ENCODE results near the gene CSF3R. TPM values are rescaled to one million over a fixed set of nuclear protein-coding genes. Genes with fewer than 3 reads are reported as not detected.

The CSF3R gene
- total and polyA plus RNA-seq, 2 experiments from 2014 or later, result 19.7 to 22.3 TPM

- H3K4me3 ChIP-seq, result no peak overlapping the region
- no peaks in the 10 kb centered on the region for H3K36me3 ChIP-seq (replicated peaks; ENCODE audit: insufficient read depth, low read depth)
- no peak overlapping the region for H3K4me2 ChIP-seq
- H3K27ac ChIP-seq, result no peak overlapping the region
- no peaks in the 10 kb centered on the region for H3K27me3 ChIP-seq
- no peaks in the 10 kb centered on the region for H3K79me2 ChIP-seq
- H4K20me1 ChIP-seq (ENCODE audit: insufficient read depth, poor library complexity, severe bottlenecking), result no peaks in the 10 kb centered on the region
- H3K4me1 ChIP-seq (ENCODE audit: insufficient read depth), result no peaks in the 10 kb centered on the region
- H2AFZ ChIP-seq, result no peak overlapping the region
- TF ChIP-seq EZH2 (IDR thresholded peaks at IDR 0.05; ENCODE audit: borderline replicate concordance), result no peak
- no peak for TF ChIP-seq EZH2phosphoT487 (IDR thresholded peaks at IDR 0.05; ENCODE audit: low read depth, severe bottlenecking, unreplicated experiment)
- no peak for TF ChIP-seq CTCF (IDR thresholded peaks at IDR 0.05; ENCODE audit: poor library complexity)
- DNase-seq (ENCODE audit: low spot score), result no peak
- WGBS (ENCODE audit: low lambda C conversion rate, missing lambda C conversion rate), result 88% methylated on average over 9 of the region's 9 CpGs
- H3K9me3 ChIP-seq (ENCODE audit: low read depth), result no peaks in the 10 kb centered on the region
- H3K9me2 ChIP-seq (replicated peaks; ENCODE audit: insufficient read depth), result no peaks in the 10 kb centered on the region
Measured at GRCh38 chr1:36417931-36418330, 64.8 kb downstream of the CSF3R start.

Small RNAs within 50 kb of the gene (small RNA-seq; reads per million reads assigned to genes)
- 1.1 reads per million, percentile 75 among the genes with 10 or more reads in this experiment for gene SNORA63C

Other genes starting within 250 kb of the CSF3R start
- 2.9 and 4.6 TPM in 2 replicates for gene SH3D21, start 176.5 kb downstream of the CSF3R start, total RNA-seq
- 2.6 and 4.7 TPM in 2 replicates for gene SH3D21, start 176.5 kb downstream of the CSF3R start, polyA plus RNA-seq
- gene EVA1B, start 159.3 kb downstream of the CSF3R start, total RNA-seq, result 67.2 and 82.2 TPM in 2 replicates
- gene EVA1B, start 159.3 kb downstream of the CSF3R start, polyA plus RNA-seq, result 67.1 and 68.7 TPM in 2 replicates
- 28.2 and 30.7 TPM in 2 replicates for gene STK40, start 97.0 kb downstream of the CSF3R start, total RNA-seq
- 48.4 and 56.3 TPM in 2 replicates for gene STK40, start 97.0 kb downstream of the CSF3R start, polyA plus RNA-seq
- gene LSM10, start 85.0 kb downstream of the CSF3R start, total RNA-seq, result 9.4 and 10.4 TPM in 2 replicates
- gene LSM10, start 85.0 kb downstream of the CSF3R start, polyA plus RNA-seq, result 54.6 and 63.9 TPM in 2 replicates
- gene OSCP1, start 32.5 kb downstream of the CSF3R start, total RNA-seq, result 5.8 and 9.3 TPM in 2 replicates
- 5.8 and 7.6 TPM in 2 replicates for gene OSCP1, start 32.5 kb downstream of the CSF3R start, polyA plus RNA-seq
- 63.2 and 77.4 TPM in 2 replicates for gene MRPS15, start 18.5 kb downstream of the CSF3R start, total RNA-seq
- 127 and 136 TPM in 2 replicates for gene MRPS15, start 18.5 kb downstream of the CSF3R start, polyA plus RNA-seq

Data from hepatocyte (in vitro differentiated cells).